G401 (cell line): Measurements from ENCODE around the gene MCF2L. TPM values are rescaled to one million over a fixed set of nuclear protein-coding genes. Genes with fewer than 3 reads are reported as not detected.

Experiments
- DNase-seq: peaks from one replicate; pipeline ENCODE4 v3.0.0-alpha.2; 2015; ENCODE audit warnings: low spot score
- in situ Hi-C: cut with HindIII; loops from 2 replicates; pipeline ENCODE4 v1.10.0; 2016; ENCODE audit warnings: low sequenced_read_pairs, mixed read lengths
- total RNA-seq: library from RNA; depleted of rRNA; stranded (reverse); fragments of >200 nt; shearing (Covaris generic); gene quantifications from 2 replicates; pipeline ENCODE4 v1.2.3, GENCODE V29; 2014; rRNA removed

MCF2L gene
- total RNA-seq, 1 experiment from 2014 or later = 2.8 TPM

- in situ Hi-C loops = no loop called here
- DNase-seq = no peak
Observed at GRCh38 chr13:113143466-113144254, 174.6 kb downstream of the MCF2L start.

DNA sequence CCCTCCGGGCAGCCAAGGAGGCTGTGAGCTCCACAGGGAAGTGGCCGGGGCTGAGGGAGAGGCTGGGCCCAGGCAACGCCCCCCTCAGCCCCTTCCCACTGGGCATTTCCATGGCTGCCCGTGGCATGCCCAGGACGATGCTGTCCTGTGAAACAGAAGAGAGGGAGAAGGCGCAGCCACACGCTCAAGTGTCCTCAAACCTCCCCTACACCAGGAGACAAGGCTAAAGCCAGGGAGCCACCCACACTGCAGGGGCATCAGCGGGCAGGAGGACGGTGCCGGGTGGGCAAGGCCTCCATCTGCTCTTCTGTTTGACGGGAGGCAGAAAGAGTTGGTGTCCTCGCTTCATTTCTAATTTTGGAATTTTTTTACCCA, 175.2 kb downstream of the MCF2L start:
- in situ Hi-C loops = no loop called here
- DNase-seq = no peak

GRCh38 chr13:113145496-113145895, 176.5 kb downstream of the MCF2L start:
- in situ Hi-C loops = no loop called here
- DNase-seq = no peak

DNA sequence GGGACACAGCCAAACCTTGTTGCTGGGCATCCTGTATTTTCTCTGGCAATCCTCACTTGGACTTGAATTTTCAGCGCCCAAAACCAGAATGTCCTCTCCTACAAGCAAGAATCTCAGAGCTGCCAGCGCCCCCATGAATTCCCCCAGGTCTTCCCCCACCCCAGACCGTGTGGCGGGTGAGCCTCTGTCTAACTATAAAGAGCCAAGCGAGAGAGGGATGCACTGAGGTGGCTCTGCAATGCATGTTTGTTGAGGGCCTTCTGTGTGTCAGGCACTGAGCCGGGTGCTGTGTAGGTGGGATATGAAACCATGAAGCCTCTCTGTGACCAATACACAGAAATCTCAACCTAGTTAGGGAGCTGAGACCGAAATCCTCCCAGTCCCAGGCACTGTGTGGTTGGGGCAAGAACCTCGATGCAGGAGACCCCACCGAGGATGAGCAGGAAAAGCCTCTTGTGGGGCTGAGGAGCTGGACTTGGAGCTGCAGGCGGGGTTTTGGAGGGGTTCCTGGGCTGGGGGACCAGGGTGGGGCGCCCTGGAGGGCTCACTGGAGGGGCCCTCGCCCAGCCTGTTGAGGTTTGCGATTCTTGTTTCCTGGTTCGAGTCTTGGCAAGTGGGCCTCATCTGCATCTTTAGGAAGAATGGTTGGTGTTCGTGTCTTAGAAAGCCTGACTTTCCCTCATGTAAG, 177.0 kb downstream of the MCF2L start:
- no peak for DNase-seq
- in situ Hi-C loops = no loop called here

- in situ Hi-C loops = no loop called here
- no peak for DNase-seq
Observed at GRCh38 chr13:113146750-113147149, 177.7 kb downstream of the MCF2L start.

- in situ Hi-C loops = no loop called here
- DNase-seq = peak; percentile 57
Observed at GRCh38 chr13:113147206-113147605, 178.2 kb downstream of the MCF2L start.

DNA sequence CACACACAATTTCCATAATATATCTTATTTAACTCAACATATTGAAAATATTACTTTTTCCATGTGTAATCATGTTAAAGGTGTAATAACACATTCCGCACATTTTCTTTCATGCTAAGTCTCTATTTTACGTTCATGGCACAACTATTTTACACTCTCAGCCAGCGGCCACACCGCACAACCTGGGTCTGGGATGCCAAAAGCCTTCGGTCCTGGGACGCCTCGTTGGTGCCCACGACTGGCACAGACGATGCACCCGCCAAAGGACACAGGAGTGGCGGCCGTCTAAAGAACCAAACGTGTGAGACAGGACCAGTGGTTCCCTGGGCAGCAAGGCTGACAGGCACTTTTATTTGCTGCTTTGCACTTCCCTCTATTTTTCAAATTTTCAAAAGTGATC, 179.4 kb downstream of the MCF2L start:
- DNase-seq = no peak

GRCh38 chr13:113148940-113149503, 180.0 kb downstream of the MCF2L start:
- no peak for DNase-seq
- in situ Hi-C loops = no loop called here

More for the DNA sequence above, 179.4 kb downstream of the MCF2L start:
- in situ Hi-C loops = no loop called here

Other genes starting within 250 kb of the MCF2L start
- not detected in 2 replicates for gene F7, start 136.6 kb downstream of the MCF2L start, total RNA-seq
- not detected in 2 replicates for gene F10, start 153.6 kb downstream of the MCF2L start, total RNA-seq
- gene PROZ, start 189.4 kb downstream of the MCF2L start, total RNA-seq = not detected in 2 replicates
- 89.6 and 103 TPM in 2 replicates for gene PCID2, start 239.5 kb downstream of the MCF2L start, total RNA-seq
- 154 and 194 TPM in 2 replicates for gene CUL4A, start 240.4 kb downstream of the MCF2L start, total RNA-seq